AG20443 (cell line): Measurements from ENCODE around the gene ARSG.
"Not testable (repeated sequence)": the region's sequence is repeated elsewhere in the genome, so short reads cannot be mapped to it uniquely, and the experiment has no call there.

Source experiments
- DNase-seq: peaks from one replicate; pipeline ENCODE4 v3.0.0; 2012; ENCODE audit warnings: low spot score, mixed read lengths

Gene ARSG

DNA sequence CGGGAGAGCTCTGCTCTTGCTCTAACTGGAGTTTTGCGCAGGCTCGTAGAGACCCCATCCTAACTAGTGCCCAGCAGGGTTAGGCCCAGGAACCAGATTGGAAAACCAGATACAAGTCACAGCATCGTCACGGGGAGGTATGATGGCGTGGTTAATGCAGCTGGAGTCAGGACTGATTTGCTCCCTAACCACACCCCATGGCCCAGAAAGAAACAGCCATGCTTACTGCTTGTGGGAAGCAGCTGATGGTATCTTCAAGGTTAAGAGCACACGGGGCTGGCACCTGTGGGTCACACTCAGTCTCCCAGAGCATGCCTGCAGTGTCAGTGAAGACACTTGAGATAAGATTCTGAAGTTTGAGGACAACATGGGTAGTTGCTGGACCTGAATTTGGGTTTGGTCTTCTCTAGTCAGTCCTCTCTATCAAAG, 105.8 kb downstream of the ARSG start:
- DNase-seq = no peak

DNA sequence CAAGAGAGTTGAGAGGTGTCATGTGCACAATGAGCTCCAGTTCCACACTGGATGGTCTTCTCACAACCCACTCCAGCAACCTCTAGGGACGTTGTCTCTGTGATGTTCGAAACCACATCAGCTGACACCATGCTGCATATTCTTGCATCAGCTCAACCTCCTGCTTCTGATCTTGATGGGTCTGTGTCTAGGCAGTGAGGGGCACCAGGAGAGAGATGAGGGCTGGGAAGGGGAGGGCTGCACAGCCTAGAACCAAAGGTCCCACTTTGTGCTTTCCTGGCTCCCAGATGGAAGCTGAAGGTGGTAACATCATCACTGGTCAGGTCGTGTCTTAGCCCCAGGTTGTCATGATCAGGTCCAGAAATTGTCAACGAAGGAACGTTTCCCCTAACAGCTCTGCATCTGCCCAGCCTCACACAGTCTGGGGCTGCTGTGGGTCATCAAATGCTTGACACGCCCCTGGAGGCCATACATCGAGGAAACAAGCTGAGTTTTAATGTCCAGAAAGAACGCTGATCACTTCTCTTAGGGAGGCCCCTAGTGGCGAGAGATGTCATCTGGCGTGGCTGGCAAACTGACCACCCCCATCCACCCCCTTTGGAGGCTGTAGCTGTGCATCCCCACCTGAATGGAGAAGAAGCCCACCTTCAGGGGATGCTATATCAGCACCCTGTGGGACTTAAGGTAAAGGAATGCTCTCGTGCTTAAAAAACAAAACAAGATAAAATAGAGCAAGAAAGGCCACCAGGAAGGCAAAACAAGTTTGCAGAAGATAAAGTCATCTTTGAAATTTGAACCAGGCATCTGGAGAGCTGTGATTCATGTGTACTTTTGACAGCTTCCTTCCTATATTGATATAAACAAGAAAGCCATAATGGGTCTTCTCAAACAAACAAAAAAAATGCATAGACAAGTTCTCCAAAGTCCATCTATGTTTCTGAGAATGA, 107.7 kb downstream of the ARSG start:
- DNase-seq = peak; percentile 82

DNA sequence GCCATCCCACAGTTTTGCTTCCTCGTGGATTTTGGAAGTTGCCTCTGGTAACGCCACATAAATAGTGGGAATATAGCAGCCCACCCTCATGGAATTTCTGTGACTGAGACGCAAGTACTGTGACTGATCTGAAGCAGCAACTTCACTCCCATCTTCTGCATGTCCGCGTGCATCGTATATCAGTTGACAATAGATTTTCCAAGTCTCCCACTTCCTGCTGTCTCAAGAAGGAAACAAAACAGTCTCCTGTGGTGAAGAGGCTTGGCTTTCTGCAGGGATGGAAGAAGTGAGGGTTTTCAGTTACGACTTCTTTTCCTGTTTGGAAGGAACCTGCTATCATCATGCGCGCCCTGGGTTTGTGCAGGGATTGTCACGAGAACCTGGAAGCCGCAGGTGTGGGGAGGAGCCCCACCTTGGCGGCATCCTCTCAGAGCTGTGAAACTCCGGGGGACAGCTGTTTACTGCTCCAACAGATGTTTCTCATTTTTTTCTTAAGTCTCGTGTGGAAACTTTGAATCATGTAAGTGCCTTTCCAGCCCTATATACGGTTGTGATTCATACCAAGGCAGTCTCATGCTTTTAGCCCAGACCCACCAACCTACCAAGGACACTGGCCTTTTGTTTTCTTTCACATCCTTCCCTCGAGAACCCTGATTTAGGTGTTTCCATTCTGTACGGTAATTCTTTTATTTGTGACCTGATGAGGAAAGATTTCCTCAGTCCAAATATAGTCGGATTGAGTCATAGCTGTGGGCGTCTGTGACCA, 108.5 kb downstream of the ARSG start:
- DNase-seq = peak; percentile 70

DNA sequence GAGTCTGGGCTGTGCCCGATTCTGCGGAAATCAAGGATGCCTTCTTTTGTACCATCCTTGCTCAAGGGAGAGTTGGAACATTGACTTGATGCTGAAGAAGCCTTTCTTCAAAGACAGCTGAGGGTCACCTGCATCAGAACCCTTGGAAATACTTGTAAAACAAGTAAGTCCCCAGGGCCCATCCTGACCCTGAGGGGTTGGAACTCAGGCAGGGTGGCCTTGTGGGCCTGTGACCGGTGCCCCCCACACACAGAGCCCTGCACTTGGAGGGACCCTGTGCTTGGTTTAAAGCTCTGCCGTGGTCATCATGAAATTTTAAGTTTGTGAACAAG, 109.1 kb downstream of the ARSG start:
- no peak for DNase-seq

DNA sequence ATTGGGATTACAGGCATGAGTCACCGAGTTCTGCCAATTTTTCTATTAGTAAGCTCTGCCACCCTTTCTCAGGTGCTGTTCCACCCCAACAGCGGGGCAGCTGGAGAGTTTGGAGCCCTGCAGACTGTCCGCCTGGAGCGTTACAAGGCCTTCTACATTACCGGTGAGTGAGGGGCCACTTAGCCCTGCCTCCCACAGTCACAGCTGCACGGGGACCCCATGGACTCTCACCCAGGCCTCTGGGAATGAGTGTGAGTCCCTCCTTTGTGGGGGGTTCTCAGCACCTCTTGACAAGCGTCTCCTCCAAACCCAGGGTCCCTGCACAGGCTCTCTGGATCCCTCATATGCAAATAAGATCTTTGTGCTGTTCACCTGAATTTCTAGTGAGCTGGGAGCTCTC, 110.0 kb downstream of the ARSG start:
- no peak for DNase-seq

DNA sequence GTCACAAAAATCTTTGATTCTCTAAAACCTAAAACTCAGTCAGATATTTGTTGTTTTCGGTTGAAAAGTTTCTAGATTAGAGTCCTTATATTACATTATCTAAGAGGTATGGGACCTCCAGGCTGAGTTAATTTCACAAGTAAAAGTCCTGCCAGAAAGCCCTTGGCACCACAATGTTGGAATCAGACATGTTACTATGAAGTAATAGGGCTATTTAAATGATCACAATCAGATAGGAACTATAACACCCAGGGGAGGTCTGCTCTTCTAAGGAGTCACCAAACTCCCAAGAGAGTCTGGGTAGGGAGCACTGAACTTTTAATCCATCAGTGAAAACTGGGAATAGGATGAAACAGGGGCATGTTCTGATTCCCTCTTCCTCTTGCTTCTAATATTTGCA, 111.8 kb downstream of the ARSG start:
- no peak for DNase-seq

DNA sequence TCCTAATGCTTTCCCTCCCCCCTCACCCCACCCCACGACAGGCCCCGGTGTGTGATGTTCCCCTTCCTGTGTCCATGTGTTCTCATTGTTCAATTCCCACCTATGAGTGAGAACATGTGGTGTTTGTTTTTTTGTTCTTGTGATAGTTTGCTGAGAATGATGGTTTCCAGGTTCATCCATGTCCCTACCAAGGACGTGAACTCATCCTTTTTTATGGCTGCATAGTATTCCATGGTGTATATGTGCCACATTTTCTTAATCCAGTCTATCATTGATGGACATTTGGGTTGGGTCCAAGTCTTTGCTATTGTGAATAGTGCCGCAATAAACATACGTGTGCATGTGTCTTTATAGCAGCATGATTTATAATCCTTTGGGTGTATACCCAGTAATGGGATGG, 112.5 kb downstream of the ARSG start:
- not testable (repeated sequence) for DNase-seq

DNA sequence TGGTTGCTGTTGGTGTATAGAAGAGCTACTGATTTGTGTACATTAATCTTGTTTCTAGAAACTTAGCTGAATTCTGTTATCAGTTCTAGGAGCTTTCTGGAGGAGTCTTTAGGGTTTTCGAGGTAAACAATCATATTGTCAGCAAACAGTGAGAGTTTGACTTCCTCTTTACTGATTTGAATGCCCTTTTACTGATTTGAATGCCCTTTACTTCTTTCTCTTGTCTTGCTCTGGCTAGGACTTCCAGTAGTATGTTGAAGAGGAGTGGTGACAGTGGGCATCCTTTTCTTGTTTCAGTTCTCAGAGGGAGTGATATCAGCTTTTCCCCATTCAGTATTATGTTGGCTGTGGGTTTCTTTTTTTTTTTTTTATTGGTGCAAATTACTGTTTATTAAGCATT, 116.4 kb downstream of the ARSG start:
- not testable (repeated sequence) for DNase-seq

DNA sequence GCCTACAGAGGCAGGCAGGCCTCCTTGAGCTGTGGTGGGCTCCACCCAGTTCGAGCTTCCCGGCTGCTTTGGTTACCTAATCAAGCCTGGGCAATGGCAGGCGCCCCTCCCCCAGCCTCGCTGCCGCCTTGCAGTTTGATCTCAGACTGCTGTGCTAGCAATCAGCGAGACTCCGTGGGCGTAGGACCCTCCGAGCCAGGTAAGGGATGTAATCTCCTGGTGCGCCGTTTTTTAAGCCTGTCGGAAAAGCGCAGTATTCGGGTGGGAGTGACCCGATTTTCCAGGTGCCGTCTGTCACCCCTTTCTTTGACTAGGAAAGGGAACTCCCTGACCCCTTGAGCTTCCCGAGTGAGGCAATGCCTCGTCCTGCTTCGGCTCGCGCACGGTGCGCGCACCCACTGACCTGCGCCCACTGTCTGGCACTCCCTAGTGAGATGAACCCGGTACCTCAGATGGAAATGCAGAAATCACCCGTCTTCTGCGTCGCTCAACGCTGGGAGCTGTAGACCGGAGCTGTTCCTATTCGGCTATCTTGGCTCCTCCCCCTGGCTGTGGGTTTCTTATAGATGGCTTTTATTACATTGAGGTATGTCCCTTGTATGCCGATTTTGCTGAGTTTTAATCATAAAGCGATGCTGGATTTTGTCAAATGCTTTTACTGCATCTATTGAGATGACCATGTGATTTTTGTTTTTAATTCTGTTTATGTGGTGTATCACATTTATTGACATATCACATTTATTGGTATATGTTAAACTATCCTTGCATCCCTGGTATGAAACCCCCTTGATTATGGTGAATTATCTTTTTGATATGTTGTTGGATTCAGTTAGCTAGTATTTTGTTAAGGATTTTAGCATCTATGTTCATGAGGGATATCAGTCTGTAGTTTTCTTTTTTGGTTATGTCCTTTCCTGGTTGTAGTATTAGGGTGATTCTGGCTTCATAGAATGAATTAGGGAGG, 122.6 kb downstream of the ARSG start:
- DNase-seq = not testable (repeated sequence)

DNA sequence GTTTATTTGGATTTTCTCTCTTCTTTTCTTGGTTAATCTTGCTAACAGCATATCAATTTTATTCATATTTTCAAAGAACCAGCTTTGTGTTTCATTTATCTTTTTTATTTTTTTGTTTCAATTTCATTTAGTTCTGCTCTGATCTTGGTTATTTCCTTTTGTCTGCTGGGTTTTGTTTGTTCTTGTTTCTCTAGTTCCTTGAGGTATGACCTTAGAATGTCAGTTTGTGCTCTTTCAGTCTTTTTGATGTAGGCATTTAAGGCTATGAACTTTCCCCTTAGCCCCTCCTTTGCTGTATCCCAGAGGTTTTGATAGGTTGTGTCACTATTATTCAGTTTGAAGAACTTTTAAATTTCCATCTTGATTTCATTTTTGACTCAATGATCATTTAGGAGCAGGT, 123.6 kb downstream of the ARSG start:
- not testable (repeated sequence) for DNase-seq

DNA sequence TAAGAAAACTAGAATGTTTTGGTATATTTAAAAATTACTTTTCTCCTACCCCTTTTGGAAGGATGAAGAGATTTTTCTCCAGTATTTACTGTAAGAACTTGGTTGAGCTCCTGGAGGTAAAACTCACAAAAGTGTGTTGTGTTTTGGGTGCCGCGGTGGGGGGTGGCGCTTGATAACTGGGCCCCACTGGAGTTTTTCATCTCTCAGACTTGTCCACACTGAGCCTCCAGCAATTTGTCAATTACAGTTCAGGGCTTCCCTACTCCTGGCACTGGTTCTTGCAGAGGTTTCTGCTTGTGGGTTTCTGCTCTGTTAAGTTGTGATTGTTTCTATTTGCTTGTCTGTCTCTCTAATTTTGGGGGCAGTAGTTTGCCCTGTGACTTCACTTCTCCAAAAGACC, 126.0 kb downstream of the ARSG start:
- no peak for DNase-seq

DNA sequence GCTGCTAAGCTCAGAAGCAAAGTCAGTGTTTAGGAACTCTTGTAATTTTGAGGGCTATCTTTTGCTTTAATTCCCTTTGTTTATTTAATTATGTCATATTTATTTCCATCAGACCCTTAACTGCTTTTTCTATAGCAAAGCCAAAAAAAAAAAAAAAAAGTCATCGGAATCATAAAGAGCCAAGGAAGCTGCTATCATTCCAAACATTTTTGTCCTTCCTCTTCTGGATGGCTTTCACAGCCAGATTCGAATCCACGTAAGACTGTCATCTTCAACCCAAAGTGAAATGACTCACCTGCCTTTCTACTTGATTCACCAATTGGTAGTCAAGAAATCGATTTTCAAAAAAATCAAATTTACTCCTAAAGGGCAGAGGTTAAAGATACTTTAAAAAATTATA, 127.6 kb downstream of the ARSG start:
- DNase-seq = no peak

DNA sequence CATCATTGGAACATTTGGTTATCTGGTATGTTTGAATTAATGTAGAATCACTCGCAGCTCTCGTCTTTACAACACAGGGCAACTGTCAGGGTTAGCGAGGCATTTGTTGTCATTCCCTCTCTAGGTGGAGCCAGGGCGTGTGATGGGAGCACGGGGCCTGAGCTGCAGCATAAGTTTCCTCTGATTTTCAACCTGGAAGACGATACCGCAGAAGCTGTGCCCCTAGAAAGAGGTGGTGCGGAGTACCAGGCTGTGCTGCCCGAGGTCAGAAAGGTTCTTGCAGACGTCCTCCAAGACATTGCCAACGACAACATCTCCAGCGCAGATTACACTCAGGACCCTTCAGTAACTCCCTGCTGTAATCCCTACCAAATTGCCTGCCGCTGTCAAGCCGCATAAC, 128.8 kb downstream of the ARSG start:
- no peak for DNase-seq

DNA sequence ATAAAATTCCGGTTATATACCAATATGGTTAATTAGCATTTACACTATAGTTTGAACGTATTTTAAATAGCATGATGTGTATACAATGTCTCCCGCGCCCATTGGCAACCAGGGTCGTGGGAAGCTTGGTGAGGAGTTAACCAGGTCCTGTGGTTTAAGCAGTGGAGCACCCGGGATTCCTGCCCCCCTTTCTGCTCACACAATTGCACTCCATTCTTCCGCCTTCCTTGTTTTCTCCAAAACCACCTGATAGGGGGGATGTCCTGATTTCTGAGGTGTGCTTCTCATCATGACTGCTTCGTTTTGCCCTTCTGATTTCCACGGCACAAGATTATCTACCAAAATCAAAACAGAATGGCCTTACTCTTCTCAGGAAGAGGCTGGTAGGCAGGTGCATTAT, 130.2 kb downstream of the ARSG start:
- no peak for DNase-seq

DNA sequence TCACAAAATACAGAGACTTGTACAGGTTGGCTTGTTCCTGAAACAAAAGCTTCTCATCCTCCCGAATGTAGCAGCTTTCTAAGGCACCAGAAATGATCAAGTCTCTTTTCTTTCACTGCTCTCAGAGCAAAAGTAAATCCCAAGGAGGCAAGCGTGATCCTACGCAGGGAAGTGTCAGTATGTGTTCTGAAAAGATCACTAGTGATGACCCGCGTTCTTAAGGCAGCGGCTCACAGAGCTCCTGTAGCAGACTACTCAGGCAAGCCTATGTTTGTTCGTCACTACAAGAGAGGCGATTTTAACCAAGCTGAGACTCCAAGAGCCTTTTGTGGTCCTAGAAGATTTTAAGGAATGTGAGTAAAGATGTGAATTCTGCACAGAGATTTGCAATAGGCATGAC, 131.5 kb downstream of the ARSG start:
- DNase-seq = no peak

DNA sequence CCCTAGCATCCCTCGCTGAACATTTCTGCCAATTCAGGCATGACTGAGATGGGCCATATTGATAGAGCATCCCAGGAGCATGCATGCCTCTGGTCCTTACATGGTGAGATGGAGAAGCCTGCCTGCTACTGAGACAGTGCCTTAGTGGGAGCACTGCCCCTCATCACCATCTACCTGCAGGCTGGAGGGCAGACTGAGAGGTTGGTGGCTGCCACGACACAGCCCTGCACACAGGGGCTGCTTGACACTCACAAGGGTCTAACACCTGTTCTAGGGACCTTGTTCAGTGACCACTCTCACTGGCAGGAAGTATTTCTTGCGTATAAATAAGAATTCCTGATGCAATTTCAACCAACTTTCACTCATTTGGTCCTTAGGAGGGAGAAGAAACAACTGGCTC, 132.0 kb downstream of the ARSG start:
- no peak for DNase-seq

DNA sequence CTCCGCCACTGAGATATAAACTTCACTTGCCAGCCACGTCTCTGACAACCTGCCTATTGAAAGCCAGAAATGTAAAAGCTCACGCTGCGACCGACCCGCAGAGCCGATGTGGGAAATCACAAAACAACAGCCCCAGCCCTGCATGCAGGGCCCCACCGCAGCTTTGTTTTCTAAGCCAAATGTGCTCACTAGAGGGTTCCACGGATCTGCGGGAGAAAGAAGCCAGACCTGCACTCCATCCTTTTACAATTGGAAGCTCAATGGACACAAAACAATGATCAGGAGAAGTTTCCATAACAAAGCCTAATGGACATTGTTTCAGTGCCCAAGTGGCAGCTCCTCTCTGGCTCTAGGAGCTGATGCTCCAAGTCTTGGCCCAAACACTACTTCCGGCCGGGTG, 132.9 kb downstream of the ARSG start:
- no peak for DNase-seq

DNA sequence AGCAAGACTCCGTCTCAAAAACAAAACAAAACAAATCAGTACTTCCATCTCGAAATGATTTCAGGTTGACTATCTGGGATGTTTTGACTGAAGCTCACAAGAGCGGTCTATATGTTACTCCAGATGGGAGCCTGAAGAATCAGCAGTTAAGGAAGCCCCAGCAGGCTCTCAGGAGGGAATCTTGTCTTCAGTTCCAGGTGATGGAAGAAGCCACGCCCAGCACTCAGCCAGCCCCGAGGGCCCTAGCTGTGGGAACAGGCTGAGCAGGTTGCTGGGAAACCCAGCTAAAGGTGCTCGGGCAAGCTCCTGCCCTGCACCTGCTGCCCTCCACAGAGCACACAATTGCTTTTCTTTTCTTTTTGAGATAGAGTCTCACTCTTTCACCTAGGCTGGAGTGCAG, 133.6 kb downstream of the ARSG start:
- no peak for DNase-seq

DNA sequence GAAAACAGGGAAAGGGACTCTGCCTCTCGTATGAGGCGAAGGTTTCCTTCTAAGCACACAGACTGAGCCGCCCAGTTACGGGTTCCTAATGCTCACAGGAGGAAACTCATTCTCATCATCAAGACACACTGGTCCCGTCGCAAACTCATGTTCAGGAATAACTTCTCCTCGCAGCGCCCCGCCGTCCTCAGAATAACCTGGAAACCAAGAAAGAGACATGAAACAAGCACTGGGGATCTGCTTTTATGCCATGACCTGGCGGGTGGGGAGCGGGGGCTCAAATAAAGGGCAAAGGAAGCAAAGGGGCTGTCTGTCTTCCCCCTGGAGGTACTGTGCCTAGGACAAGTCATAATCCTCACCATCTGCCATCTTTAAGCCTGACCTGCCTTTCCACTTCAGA, 134.7 kb downstream of the ARSG start:
- no peak for DNase-seq

DNA sequence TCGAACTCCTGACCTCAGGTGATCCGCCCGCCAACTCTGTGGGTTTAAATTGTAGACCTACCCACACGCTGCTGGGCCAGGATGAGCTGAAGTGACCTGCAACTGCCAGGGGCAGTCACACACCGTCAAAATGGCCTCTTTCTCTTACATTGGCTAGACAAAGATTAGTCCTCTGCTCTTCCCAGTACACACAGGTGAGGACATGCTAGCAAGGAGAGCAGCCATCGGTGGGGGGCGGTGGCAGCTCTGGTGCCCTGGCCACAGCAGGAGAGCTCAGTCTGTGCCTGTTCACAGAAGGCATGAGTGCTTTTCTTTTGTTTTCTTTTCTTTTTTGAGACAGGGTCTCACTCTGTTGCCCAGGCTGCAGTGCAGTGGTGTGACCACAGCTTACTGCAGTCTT, 136.3 kb downstream of the ARSG start:
- no peak for DNase-seq

DNA sequence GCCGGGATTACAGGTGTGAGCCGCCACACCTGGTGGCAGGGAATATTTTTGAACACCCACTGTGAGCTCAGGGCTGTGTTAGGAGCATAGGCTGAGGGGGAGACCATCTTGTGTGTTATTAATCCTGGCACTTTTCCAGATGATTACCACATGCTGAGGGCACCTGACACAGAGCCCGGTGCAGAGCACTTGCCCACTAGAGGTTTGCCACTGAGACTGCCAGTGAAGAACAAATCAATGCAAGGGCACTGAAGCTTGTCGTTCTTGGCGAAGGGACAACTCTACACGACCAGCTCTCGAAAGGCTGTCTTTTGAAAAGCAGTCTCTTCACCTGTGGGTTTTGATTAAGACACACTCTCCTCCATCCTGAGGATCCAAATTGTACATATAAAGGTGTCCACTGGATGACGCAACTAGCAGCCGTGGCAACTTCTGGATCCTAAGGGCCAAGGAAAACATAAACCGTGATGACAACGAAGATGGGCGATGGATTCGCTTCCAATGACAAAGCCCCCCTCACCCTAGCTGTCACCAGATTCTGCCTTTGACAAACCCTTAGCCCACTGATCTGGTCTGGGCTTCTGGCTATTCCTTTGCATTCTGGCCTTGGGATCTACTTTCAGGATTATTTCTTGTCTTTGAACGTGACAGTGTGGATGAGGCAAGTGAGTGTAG, 137.3 kb downstream of the ARSG start:
- DNase-seq = no peak

DNA sequence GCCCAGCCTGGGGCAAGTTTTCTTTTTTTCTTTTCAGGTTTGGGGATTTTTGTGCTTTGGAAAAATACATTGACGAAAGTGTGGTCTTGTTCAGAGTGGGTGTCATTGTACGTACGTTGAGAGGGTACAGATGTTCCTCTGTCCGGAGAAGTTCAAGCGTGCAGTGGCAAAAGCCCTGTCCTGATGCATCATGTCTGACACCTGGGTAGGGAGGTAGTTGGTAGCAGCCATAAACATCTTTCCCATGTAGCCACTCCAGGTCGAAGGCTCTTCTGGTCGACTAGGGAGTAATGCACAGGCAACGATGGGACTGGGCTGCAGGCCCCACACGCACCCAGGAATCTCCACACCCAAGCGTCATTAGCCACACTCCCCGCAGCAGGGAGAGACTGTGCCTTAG, 138.6 kb downstream of the ARSG start:
- no peak for DNase-seq
